SK-N-SH (cell line): ENCODE measurements around the gene CDR2. TPM values are rescaled to one million over a fixed set of nuclear protein-coding genes. Genes with fewer than 3 reads are reported as not detected.

ENCODE experiments used
- CTCF ChIA-PET: fragments of 300-600, 350-600 bp; formaldehyde crosslinking; extraction: SDS; loops from one replicate; lab custom pipeline; 2021; lab: Yijun Ruan, JAX
- POLR2A ChIA-PET: fragments of 350-600 bp; sonication (Branson Sonifier 250); formaldehyde crosslinking; extraction: SDS; loops from one replicate; lab custom pipeline; 2020; ENCODE audit warnings: antibody characterized with exemption, inconsistent platforms; lab: Yijun Ruan, JAX
- DNase-seq: peaks from one replicate; pipeline ENCODE4 v3.0.0; 2012
- H2AFZ ChIP-seq: fragments of 200-600 bp; sonication (generic); 2 replicates; pipeline ENCODE4 v1.8.1; 2016; ENCODE audit warnings: antibody characterized with exemption, mild to moderate bottlenecking, low read depth
- H3F3A ChIP-seq: fragments of 200-600 bp; sonication (generic); replicated peaks from 2 replicates; pipeline ENCODE3; 2016; ENCODE audit warnings: antibody characterized with exemption, mild to moderate bottlenecking; ENCODE audit not compliant: insufficient read depth
- H3K27ac ChIP-seq, 2 experiments: fragments of 200-500 bp in 1 of 2; fragments of 200-600 bp in 1 of 2; sonication (Bioruptor generic) in 1 of 2; sonication (generic), shearing (Covaris generic) in 1 of 2; 2 replicates each; pipeline versions ENCODE4 v1.5.1 to v1.6.1; 2014 to 2016; ENCODE audit warnings: low read depth in 2 of 2, inconsistent platforms in 1 of 2, low read length in 1 of 2, mild to moderate bottlenecking in 1 of 2, mixed read lengths in 1 of 2
- H3K27me3 ChIP-seq: fragments of 200-600 bp; sonication (generic), shearing (Covaris generic); 2 replicates; pipeline ENCODE4 v1.6.1; 2016; ENCODE audit warnings: mixed run types; ENCODE audit not compliant: insufficient read depth
- H3K36me3 ChIP-seq, 2 experiments: fragments of 200-500 bp in 1 of 2; fragments of 200-600 bp in 1 of 2; sonication (Bioruptor generic) in 1 of 2; sonication (generic) in 1 of 2; replicated peaks in 1 of 2; 2 replicates each; pipeline versions ENCODE3 to v1.5.1; 2014 to 2016; ENCODE audit warnings: low read length in 1 of 2, mild to moderate bottlenecking in 1 of 2; ENCODE audit not compliant: insufficient read depth in 2 of 2, control insufficient read depth in 1 of 2
- H3K4me1 ChIP-seq, 2 experiments: fragments of 200-500 bp in 1 of 2; fragments of 200-600 bp in 1 of 2; sonication (Bioruptor generic) in 1 of 2; sonication (generic), shearing (Covaris generic) in 1 of 2; 2 replicates each; pipeline versions ENCODE4 v1.5.1 to v1.6.1; 2014 to 2016; ENCODE audit warnings: low read depth in 1 of 2, low read length in 1 of 2, mixed run types in 1 of 2; ENCODE audit not compliant: insufficient read depth in 2 of 2, control insufficient read depth in 1 of 2
- H3K4me2 ChIP-seq: fragments of 200-600 bp; sonication (generic), shearing (Covaris generic); 2 replicates; pipeline ENCODE4 v1.6.1; 2017; ENCODE audit warnings: mixed run types
- H3K4me3 ChIP-seq, 2 experiments: fragments of 200-500 bp in 1 of 2; fragments of 200-600 bp in 1 of 2; sonication (Bioruptor generic) in 1 of 2; sonication (generic), shearing (Covaris generic) in 1 of 2; 2 replicates each; pipeline versions ENCODE4 v1.5.1 to v1.8.1; 2014 to 2016; ENCODE audit warnings: low read depth in 2 of 2, inconsistent platforms in 1 of 2, low read length in 1 of 2, mild to moderate bottlenecking in 1 of 2, mixed read lengths in 1 of 2, moderate library complexity in 1 of 2
- H3K79me2 ChIP-seq: fragments of 200-600 bp; sonication (generic); 2 replicates; pipeline ENCODE4 v1.8.1; 2017; ENCODE audit warnings: mild to moderate bottlenecking; ENCODE audit not compliant: insufficient read depth
- H3K9ac ChIP-seq: fragments of 200-600 bp; sonication (generic); 2 replicates; pipeline ENCODE4 v1.6.1; 2017; ENCODE audit warnings: mixed run types
- H3K9me2 ChIP-seq: fragments of 200-600 bp; sonication (generic); 2 replicates; pipeline ENCODE4 v1.6.1; 2017; ENCODE audit warnings: mixed run types
- H3K9me3 ChIP-seq: fragments of 200-600 bp; sonication (generic); 2 replicates; pipeline ENCODE4 v1.6.1; 2017; ENCODE audit warnings: mixed run types, mild to moderate bottlenecking, moderate library complexity
- H4K20me1 ChIP-seq: fragments of 200-600 bp; sonication (generic); 2 replicates; pipeline ENCODE4 v1.6.1; 2017; ENCODE audit warnings: mild to moderate bottlenecking, mixed run types; ENCODE audit not compliant: insufficient read depth
- CHD2 ChIP-seq: fragments of 150-350 bp; IDR thresholded peaks from 2 replicates; pipeline ENCODE4 v1.6.1; 2018; ENCODE audit warnings: low read length; ENCODE audit not compliant: partially characterized antibody
- EP300 ChIP-seq, 2 experiments: IDR thresholded peaks; 2 replicates each; pipeline versions ENCODE4 v1.4.0 to v1.6.1; 2012; ENCODE audit warnings: borderline replicate concordance in 1 of 2, low read depth in 1 of 2, low read length in 1 of 2
- EZH2phosphoT487 ChIP-seq: fragments of 200-600 bp; sonication (generic); IDR thresholded peaks from 2 replicates; pipeline ENCODE4 v1.6.1; 2017; ENCODE audit warnings: low read depth, mixed run types, mild to moderate bottlenecking, antibody characterized with exemption, moderate library complexity, borderline replicate concordance
- FOXJ3 ChIP-seq: sonication (generic); formaldehyde crosslinking; IDR thresholded peaks from 2 replicates; pipeline ENCODE4 v1.5.1; 2020; ENCODE audit warnings: mild to moderate bottlenecking, missing genetic modification reagents
- GABPA ChIP-seq: IDR thresholded peaks from 2 replicates; pipeline ENCODE4 v1.4.0; 2012; ENCODE audit warnings: low read depth, mild to moderate bottlenecking
- MXI1 ChIP-seq: IDR thresholded peaks from 2 replicates; pipeline ENCODE4 v1.6.1; 2012; ENCODE audit warnings: mild to moderate bottlenecking, low read depth, low read length, improper control_type of control experiment
- NFIC ChIP-seq: IDR thresholded peaks from 2 replicates; pipeline ENCODE4 v1.4.0; 2012; ENCODE audit warnings: borderline replicate concordance
- POLR2AphosphoS5 ChIP-seq: IDR thresholded peaks from 2 replicates; pipeline ENCODE4 v1.6.1; 2012; ENCODE audit warnings: low read depth, low read length
- RAD21 ChIP-seq: IDR thresholded peaks from 2 replicates; pipeline ENCODE4 v1.6.1; 2012; ENCODE audit warnings: mild to moderate bottlenecking, low read length
- RCOR1 ChIP-seq: fragments of 150-350 bp; IDR thresholded peaks from 2 replicates; pipeline ENCODE4 v1.6.1; 2017; ENCODE audit warnings: antibody characterized with exemption, low read length
- RXRA ChIP-seq: IDR thresholded peaks from 2 replicates; pipeline ENCODE4 v1.4.0; 2012; ENCODE audit warnings: low read depth, mild to moderate bottlenecking, borderline replicate concordance
- SIN3A ChIP-seq: IDR thresholded peaks from 2 replicates; pipeline ENCODE4 v1.6.1; 2012; ENCODE audit warnings: low read depth, mild to moderate bottlenecking, low read length, moderate library complexity, borderline replicate concordance
- SMC3 ChIP-seq: IDR thresholded peaks from 2 replicates; pipeline ENCODE4 v1.6.1; 2012; ENCODE audit warnings: low read depth, low read length, improper control_type of control experiment
- TAF1 ChIP-seq: IDR thresholded peaks from 2 replicates; pipeline ENCODE4 v1.6.1; 2012; ENCODE audit warnings: low read depth, mild to moderate bottlenecking, low read length, moderate library complexity, borderline replicate concordance
- TEAD4 ChIP-seq: IDR thresholded peaks from 2 replicates; pipeline ENCODE4 v1.4.0; 2012; ENCODE audit warnings: mild to moderate bottlenecking, borderline replicate concordance; ENCODE audit not compliant: insufficient read depth
- WGBS: methylation state at CpG from one replicate; pipeline ENCODE4 v1.1.6; 2017; ENCODE audit warnings: low lambda C conversion rate; 5-methylcytosine and 5-hydroxymethylcytosine counted together
- polyA plus RNA-seq, 3 experiments: library from polyadenylated mRNA; depleted of rRNA; stranded (reverse); fragments of >200 nt; gene quantifications; 2 replicates each; pipeline ENCODE4 v1.2.3, GENCODE V29; 2012
- TF ChIP-seq, protein P1 (sequence below): IDR thresholded peaks from 2 replicates; pipeline ENCODE4 v1.4.0; 2012; ENCODE audit warnings: low read depth
- TF ChIP-seq, protein P2 (sequence below): IDR thresholded peaks from 2 replicates; pipeline ENCODE4 v1.4.0; 2012; ENCODE audit warnings: low read depth, borderline replicate concordance
- TF ChIP-seq, protein P3 (sequence below): fragments of 150-350 bp; IDR thresholded peaks from 2 replicates; pipeline ENCODE4 v1.6.1; 2016; ENCODE audit warnings: mild to moderate bottlenecking, low read depth, low read length
- TF ChIP-seq, protein P4 (sequence below): fragments of 150-350 bp; IDR thresholded peaks from 2 replicates; pipeline ENCODE4 v1.6.1; 2017; ENCODE audit warnings: antibody characterized with exemption, low read length, low read depth, borderline replicate concordance
- TF ChIP-seq, protein P5 (sequence below): IDR thresholded peaks from 2 replicates; pipeline ENCODE4 v1.6.1; 2012; ENCODE audit warnings: mild to moderate bottlenecking, low read depth, low read length, moderate library complexity

Gene CDR2
- polyA plus RNA-seq, 1 of the 3 experiments (the other 2 are of a cell fraction): 30.3 TPM

DNA sequence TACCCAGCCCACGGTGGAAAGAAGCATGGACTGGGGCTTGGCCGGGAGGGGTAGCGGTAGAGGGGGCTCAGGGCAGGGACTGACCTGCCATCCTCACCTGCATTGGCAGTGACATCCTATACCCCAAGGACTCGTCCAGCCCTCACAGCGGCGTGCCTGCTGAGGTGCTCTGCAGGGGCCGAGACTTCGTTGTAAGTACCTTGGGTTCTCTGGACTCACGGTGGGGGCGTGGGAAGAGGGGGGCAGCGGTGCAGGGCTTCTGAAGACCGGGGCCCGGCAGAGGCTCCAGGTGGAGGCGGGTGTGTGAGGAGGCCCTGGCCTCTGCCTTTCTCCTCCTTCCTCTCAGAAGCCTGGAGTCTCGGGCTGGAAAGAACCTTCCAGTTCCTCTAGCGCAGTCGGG, 51.7 kb downstream of the CDR2 start:
- peaks cover 0 to 63% of the 10 kb centered on the region in 2 experiments for H3K36me3 ChIP-seq
- H3F3A ChIP-seq: no peaks in the 10 kb centered on the region
- no peak overlapping the region for H3K27ac ChIP-seq
- WGBS: 99% methylated on average over 10 of the region's 17 CpGs
- H3K9me2 ChIP-seq: no peaks in the 10 kb centered on the region
- ChIA-PET CTCF (interaction anchor here (1.9 to 2.1 kb wide), 3 partner anchors 13 to 30 kb away, joined by 8 to 34 read pairs (median 8); no protein-coding TSS in a partner anchor), POLR2A (no interaction called here)
- TF ChIP-seq, protein P1, sequence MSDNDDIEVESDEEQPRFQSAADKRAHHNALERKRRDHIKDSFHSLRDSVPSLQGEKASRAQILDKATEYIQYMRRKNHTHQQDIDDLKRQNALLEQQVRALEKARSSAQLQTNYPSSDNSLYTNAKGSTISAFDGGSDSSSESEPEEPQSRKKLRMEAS: no peak
- TF ChIP-seq SMC3 (no peak), RXRA (no peak), RCOR1 (no peak), EZH2phosphoT487 (no peak), EP300 (IDR thresholded peaks at IDR 0.05; ENCODE audit: borderline replicate concordance in 1 of 2, low read depth in 1 of 2, low read length in 1 of 2) (no peak), POLR2AphosphoS5 (no peak), FOXJ3 (CRISPR knock-in tag) (no peak), SIN3A (no peak), RAD21 (no peak), TAF1 (no peak), MXI1 (no peak), TEAD4 (no peak)
- TF ChIP-seq, protein P2, sequence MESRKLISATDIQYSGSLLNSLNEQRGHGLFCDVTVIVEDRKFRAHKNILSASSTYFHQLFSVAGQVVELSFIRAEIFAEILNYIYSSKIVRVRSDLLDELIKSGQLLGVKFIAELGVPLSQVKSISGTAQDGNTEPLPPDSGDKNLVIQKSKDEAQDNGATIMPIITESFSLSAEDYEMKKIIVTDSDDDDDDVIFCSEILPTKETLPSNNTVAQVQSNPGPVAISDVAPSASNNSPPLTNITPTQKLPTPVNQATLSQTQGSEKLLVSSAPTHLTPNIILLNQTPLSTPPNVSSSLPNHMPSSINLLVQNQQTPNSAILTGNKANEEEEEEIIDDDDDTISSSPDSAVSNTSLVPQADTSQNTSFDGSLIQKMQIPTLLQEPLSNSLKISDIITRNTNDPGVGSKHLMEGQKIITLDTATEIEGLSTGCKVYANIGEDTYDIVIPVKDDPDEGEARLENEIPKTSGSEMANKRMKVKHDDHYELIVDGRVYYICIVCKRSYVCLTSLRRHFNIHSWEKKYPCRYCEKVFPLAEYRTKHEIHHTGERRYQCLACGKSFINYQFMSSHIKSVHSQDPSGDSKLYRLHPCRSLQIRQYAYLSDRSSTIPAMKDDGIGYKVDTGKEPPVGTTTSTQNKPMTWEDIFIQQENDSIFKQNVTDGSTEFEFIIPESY: no peak
- H2AFZ ChIP-seq: no peak overlapping the region
- H3K79me2 ChIP-seq: no peaks in the 10 kb centered on the region; the same call in 1 of the 2 replicates
- no peaks in the 10 kb centered on the region for H3K27me3 ChIP-seq
- H3K4me1 ChIP-seq: peaks cover 0 to 3% of the 10 kb centered on the region in 2 experiments; a peak in 1 of 4 replicates
- H3K9me3 ChIP-seq: no peaks in the 10 kb centered on the region
- H3K4me3 ChIP-seq: no peak overlapping the region
- no peak for DNase-seq
- H3K9ac ChIP-seq: no peak overlapping the region
- no peak overlapping the region for H3K4me2 ChIP-seq
- H4K20me1 ChIP-seq: 0 out of 2 replicates have a peak, but pooled peaks cover 5% of the 10 kb centered on the region

DNA sequence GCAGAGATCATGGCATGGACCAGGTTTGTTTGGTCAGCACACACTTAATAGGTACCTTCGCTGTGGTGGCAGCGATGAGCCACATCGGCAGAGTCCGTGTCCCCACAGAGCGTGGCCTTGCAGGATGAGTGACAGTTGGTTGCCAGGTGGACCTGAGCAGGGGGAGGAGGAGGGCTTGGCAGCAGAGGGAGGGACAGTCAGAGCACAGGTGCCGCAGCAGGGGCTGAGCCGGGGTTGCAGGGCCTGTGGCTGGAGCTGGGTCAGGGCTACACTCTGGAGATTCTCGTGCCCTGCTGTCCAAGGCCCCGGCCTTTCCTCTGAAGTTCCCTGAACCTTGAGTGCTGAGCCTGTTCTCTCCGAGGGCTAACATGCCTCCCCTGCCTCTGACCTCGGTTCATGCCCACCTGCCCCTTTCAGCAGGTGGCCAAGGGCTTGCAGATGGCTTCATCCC, 52.4 kb downstream of the CDR2 start:
- H3K4me3 ChIP-seq: no peak overlapping the region
- ChIA-PET POLR2A (no interaction called here), CTCF (interaction anchor here (0.6 to 1.9 kb wide), 5 partner anchors 8 to 54 kb away, joined by 3 to 34 read pairs (median 8); partner anchors contain the start of gene POLR3E)
- H3K9ac ChIP-seq: no peak overlapping the region
- no peaks in the 10 kb centered on the region; the same call in 1 of the 2 replicates for H3K79me2 ChIP-seq
- peaks cover 4 to 63% of the 10 kb centered on the region in 2 experiments for H3K36me3 ChIP-seq
- H4K20me1 ChIP-seq: 0 out of 2 replicates have a peak, but pooled peaks cover 5% of the 10 kb centered on the region
- no peaks in the 10 kb centered on the region for H3K27me3 ChIP-seq
- H3F3A ChIP-seq: no peaks in the 10 kb centered on the region
- H3K4me2 ChIP-seq: no peak overlapping the region
- H3K27ac ChIP-seq: no peak overlapping the region; a peak in 1 of 4 replicates
- H2AFZ ChIP-seq: no peak overlapping the region
- peaks cover 0 to 3% of the 10 kb centered on the region in 2 experiments; a peak in 1 of 4 replicates for H3K4me1 ChIP-seq
- no peaks in the 10 kb centered on the region for H3K9me3 ChIP-seq
- WGBS: 92% methylated on average over 9 of the region's 11 CpGs
- no peak for DNase-seq
- H3K9me2 ChIP-seq: no peaks in the 10 kb centered on the region
- no peak for TF ChIP-seq NFIC
- TF ChIP-seq, protein P3, sequence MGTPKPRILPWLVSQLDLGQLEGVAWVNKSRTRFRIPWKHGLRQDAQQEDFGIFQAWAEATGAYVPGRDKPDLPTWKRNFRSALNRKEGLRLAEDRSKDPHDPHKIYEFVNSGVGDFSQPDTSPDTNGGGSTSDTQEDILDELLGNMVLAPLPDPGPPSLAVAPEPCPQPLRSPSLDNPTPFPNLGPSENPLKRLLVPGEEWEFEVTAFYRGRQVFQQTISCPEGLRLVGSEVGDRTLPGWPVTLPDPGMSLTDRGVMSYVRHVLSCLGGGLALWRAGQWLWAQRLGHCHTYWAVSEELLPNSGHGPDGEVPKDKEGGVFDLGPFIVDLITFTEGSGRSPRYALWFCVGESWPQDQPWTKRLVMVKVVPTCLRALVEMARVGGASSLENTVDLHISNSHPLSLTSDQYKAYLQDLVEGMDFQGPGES: no peak
- TF ChIP-seq, protein P4, sequence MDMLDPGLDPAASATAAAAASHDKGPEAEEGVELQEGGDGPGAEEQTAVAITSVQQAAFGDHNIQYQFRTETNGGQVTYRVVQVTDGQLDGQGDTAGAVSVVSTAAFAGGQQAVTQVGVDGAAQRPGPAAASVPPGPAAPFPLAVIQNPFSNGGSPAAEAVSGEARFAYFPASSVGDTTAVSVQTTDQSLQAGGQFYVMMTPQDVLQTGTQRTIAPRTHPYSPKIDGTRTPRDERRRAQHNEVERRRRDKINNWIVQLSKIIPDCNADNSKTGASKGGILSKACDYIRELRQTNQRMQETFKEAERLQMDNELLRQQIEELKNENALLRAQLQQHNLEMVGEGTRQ: no peak
- TF ChIP-seq GABPA: no peak
- TF ChIP-seq, protein P5, sequence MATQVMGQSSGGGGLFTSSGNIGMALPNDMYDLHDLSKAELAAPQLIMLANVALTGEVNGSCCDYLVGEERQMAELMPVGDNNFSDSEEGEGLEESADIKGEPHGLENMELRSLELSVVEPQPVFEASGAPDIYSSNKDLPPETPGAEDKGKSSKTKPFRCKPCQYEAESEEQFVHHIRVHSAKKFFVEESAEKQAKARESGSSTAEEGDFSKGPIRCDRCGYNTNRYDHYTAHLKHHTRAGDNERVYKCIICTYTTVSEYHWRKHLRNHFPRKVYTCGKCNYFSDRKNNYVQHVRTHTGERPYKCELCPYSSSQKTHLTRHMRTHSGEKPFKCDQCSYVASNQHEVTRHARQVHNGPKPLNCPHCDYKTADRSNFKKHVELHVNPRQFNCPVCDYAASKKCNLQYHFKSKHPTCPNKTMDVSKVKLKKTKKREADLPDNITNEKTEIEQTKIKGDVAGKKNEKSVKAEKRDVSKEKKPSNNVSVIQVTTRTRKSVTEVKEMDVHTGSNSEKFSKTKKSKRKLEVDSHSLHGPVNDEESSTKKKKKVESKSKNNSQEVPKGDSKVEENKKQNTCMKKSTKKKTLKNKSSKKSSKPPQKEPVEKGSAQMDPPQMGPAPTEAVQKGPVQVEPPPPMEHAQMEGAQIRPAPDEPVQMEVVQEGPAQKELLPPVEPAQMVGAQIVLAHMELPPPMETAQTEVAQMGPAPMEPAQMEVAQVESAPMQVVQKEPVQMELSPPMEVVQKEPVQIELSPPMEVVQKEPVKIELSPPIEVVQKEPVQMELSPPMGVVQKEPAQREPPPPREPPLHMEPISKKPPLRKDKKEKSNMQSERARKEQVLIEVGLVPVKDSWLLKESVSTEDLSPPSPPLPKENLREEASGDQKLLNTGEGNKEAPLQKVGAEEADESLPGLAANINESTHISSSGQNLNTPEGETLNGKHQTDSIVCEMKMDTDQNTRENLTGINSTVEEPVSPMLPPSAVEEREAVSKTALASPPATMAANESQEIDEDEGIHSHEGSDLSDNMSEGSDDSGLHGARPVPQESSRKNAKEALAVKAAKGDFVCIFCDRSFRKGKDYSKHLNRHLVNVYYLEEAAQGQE: no peak
- TF ChIP-seq CHD2: no peak
